ENCODE data around the gene RNF166.

DNA sequence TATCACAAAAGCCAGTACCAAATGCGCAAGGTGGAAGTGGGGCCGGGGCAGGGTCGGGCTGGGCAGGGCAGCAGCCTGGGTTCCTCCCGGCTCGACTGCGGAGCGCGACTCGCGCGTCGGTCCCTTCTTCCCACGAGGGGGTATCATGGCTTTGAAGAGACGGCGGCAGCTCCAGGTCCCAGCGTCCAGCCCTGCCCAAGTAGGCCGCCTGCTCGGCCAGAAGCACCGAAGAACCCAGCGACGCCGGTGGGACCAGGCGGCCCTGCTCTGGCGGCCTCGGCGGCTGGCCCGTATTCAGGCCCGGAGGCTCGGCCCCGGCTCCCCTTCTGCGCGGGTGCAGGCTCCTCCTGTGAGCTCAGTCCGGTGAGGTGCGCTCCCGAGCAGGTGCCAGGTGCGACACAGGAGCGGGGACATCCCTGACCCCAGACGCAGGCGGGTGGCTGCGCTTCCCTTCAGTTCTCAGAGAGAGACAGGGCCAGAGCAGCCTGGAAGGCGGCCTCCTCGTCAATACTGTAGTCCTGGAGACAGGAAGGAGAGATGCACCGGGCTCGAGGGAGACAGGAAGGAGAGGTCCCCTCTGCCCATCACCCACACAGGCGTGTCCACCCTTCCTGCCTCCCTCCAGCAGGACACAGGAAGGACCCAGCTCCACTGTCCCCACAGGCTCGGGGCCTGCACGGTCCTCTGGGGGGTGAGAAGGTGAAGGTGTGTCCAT is 8.9 kb downstream of the RNF166 start:
- TF ChIP-seq, protein P1, sequence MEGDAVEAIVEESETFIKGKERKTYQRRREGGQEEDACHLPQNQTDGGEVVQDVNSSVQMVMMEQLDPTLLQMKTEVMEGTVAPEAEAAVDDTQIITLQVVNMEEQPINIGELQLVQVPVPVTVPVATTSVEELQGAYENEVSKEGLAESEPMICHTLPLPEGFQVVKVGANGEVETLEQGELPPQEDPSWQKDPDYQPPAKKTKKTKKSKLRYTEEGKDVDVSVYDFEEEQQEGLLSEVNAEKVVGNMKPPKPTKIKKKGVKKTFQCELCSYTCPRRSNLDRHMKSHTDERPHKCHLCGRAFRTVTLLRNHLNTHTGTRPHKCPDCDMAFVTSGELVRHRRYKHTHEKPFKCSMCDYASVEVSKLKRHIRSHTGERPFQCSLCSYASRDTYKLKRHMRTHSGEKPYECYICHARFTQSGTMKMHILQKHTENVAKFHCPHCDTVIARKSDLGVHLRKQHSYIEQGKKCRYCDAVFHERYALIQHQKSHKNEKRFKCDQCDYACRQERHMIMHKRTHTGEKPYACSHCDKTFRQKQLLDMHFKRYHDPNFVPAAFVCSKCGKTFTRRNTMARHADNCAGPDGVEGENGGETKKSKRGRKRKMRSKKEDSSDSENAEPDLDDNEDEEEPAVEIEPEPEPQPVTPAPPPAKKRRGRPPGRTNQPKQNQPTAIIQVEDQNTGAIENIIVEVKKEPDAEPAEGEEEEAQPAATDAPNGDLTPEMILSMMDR (IDR thresholded peaks at IDR 0.05; ENCODE audit: borderline replicate concordance, extremely low read depth, low read length, poor library complexity, severe bottlenecking), result no peak
- no peak for TF ChIP-seq EZH2 (IDR thresholded peaks at IDR 0.05; ENCODE audit: borderline replicate concordance, low read depth, low read length, severe bottlenecking)

Measured in DND-41 (cell line).